ENCODE measurements around the gene BZW2.

DNA sequence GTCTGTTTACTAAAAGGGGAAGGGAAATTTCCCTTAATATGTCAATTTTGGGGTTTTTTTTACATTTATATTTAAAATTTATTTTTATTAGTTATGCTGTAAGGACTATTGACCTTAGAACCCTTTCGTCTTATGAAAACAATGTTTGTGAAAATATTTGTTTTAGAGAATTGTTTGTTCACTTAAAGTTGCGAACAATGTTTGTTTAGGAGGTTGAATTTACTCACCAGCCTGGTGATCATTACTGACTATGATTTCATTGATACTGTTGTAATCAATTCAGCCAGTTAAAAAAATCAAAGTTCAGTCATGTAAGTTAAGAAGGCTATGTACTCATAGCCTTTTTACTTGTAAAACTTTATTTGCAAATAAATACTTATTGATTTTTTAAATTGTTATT is 80.2 kb downstream of the BZW2 start:
- no peak for TF ChIP-seq POLR2A (IDR thresholded peaks at IDR 0.05; ENCODE audit: low read length)
- no peak for TF ChIP-seq GATA1 (IDR thresholded peaks at IDR 0.05; ENCODE audit: low read depth, low read length)
